ENCODE measurements around the gene GPR18. TPM values are rescaled to one million over a fixed set of nuclear protein-coding genes. Genes with fewer than 3 reads are reported as not detected.
A peak's percentile ranks its signal among the peaks of the same experiment; 100 is the strongest.

Gene GPR18
- total and polyA plus RNA-seq, 11 donors = 0.04 to 1.1 (median 0.34) TPM; not detected in 8

DNA sequence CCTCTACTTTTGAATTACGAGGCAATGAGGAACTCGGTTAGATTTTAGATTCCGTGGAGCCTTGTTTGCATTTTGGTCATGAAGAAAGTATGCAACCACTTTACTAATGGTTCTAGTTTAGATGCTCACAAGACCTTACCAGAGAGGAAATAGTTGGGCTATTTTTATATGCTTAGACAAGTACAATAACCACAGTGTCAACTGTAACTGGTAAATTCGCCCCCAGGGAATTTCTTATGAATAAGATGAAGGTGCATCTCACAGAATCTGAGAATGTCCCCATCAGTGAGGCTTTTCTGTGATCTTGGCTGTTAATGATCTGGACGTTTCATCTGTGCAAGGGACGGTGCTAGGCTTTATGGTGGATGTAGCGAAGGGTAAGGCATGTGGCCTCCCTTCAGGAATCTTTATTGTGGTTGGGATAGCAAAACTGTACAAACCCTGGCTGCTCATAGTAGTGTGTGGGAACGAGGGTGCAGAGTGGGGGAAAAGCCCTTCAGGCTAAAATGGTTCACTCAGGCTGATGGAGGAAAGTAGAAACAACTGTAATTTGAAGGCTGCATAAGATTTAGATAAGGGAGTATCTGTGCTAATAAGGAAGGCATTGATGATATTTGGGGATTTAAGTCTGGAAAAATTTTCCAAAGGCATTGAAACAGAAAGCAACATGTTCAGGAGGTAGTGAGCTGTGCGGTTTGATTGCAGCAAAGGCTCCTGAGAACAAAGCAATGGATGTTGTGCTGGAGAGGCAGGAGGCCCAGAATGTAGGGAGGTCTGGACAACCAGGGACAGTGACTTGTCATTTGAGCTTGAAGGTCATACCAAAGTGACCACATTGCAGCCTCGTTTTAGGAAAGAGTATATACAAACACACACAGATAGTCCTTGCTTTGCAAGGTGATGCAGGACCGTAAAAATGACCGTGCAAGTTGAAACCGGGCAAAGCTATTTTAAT is 29.2 kb downstream of the GPR18 start:
- ATAC-seq (peak in 3 of 4 donors; percentile 36 to 75 (median 40)), DNase-seq (no peak)
- H3K27ac ChIP-seq = peak overlapping the region in 10 of 12 donors; percentile 12 to 85 (median 70)
- TF ChIP-seq POLR2A (IDR thresholded peaks at IDR 0.05) (no peak), CTCF (IDR thresholded peaks at IDR 0.05) (no peak)
- no peaks in the 10 kb centered on the region for H3K27me3 ChIP-seq
- intact Hi-C loops (cut with DNase I) = no loop called here
- peak overlapping the region in 1 of 12 donors; percentile 6 for H3K4me3 ChIP-seq
- H3K4me1 ChIP-seq = peaks cover 0 to 88% (median 44%) of the 10 kb centered on the region in 12 donors
- H3K36me3 ChIP-seq = peaks cover 0 to 3% (median 0%) of the 10 kb centered on the region in 9 donors
- 49 to 57% (median 51%) methylated on average over 13 of the region's 13 CpGs for WGBS, 4 donors
- no peaks in the 10 kb centered on the region for H3K9me3 ChIP-seq

DNA sequence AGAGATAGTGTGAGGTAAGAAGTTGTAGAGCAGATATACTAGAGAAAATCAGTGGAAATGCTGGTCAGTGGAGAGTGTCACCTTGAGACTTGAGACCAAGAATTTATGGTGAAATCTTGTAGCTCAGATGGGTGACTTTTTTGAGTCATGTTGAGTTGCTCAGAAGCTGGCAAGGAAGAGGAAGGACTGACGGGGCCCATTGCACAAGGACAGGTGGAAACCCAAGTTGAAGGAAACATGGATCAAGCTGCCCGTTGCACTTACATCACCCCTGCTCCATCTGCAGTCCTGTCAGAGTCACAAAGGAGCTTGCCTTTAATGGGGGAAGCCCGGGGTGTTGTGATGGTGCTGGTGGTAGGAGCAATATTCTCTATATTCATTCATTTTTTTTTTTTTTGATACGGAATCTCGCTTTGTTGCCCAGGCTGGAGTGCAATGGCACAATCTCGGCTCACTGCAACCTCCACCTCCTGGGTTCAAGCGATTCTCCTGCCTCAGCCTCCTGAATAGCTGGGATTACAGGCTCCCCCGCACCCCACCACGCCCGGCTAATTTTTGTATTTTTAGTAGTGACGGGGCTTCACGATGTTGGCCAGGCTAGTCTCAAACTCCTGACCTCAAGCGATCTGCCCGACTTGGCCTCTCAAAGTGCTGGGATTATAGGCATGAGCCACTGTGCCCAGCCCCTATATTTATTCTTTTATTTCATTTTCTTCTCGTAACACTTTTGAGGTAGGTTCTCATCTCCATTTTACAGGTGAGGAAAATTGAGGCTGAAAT is 30.1 kb downstream of the GPR18 start:
- DNase-seq (no peak), ATAC-seq (no peak)
- Histone ChIP-seq H3K36me3 (peaks cover 0 to 3% (median 0%) of the 10 kb centered on the region in 9 donors), H3K27me3 (no peaks in the 10 kb centered on the region), H3K9me3 (peaks cover 0 to 6% (median 0%) of the 10 kb centered on the region in 12 donors), H3K27ac (peak overlapping the region in 8 of 12 donors; percentile 45 to 85 (median 77)), H3K4me3 (peak overlapping the region in 1 of 12 donors; percentile 6), H3K4me1 (peaks cover 4 to 97% (median 49%) of the 10 kb centered on the region in 12 donors)
- 87 to 92% (median 89%) methylated on average over 14 to 15 of the region's 15 CpGs for WGBS, 4 donors
- intact Hi-C loops (cut with DNase I) = no loop called here
- no peak for TF ChIP-seq CTCF (IDR thresholded peaks at IDR 0.05)
- no peak for TF ChIP-seq POLR2A (IDR thresholded peaks at IDR 0.05)

DNA sequence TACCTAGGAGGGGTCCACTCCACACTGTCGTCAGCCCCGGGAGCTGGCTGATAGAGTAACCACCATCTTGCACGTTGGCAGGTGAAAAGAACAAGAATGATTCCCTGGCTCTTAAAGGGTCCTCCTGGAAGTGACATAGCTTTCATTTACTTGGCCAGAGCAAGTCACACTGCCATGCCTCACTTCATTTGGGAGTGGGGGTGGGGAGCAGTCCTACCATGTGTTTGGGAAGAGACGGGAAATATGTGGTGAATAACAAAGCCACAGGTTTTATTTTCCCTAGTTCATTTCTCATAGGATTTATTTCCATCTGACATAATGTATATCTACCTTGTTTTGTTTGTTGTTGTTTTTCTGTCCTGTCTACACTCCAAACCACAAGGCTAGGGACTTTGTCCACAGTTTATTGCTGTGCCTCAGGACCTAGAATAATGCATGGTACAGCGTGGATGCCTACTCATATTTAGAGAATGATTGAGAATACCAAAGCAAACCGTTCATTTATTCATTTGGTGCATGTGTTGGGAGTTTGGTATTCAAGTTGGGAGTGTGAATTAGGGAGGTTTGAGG is 30.8 kb downstream of the GPR18 start:
- intact Hi-C loops (cut with DNase I) = no loop called here

More for the DNA sequence above, 30.8 kb downstream of the GPR18 start:
- WGBS, 4 donors = 78 to 88% (median 82%) methylated on average over 6 of the region's 6 CpGs
- Histone ChIP-seq H3K27ac (peak overlapping the region in 4 of 12 donors; percentile 6 to 85 (median 44)), H3K4me1 (peaks cover 4 to 98% (median 48%) of the 10 kb centered on the region in 12 donors), H3K27me3 (no peaks in the 10 kb centered on the region), H3K9me3 (peaks cover 0 to 12% (median 0%) of the 10 kb centered on the region in 12 donors), H3K4me3 (no peak overlapping the region), H3K36me3 (peaks cover 0 to 3% (median 0%) of the 10 kb centered on the region in 9 donors)
- ATAC-seq = no peak
- no peak for TF ChIP-seq POLR2A (IDR thresholded peaks at IDR 0.05)
- TF ChIP-seq CTCF (IDR thresholded peaks at IDR 0.05) = no peak
- DNase-seq = no peak
